CD8-positive, alpha-beta memory T cell (primary cell): ENCODE data around the gene UAP1. TPM values are rescaled to one million over a fixed set of nuclear protein-coding genes. Genes with fewer than 3 reads are reported as not detected.

ENCODE experiments used
- CTCF ChIA-PET: fragments of 350-600 bp; sonication (Branson Sonifier 250); formaldehyde crosslinking; loops from one replicate; lab custom pipeline; 2021; ENCODE audit warnings: antibody characterized with exemption; lab: Charles Lee
- POLR2A ChIA-PET: fragments of 350-600 bp; sonication (Branson Sonifier 250); formaldehyde crosslinking; loops from one replicate; lab custom pipeline; 2021; ENCODE audit warnings: antibody characterized with exemption; lab: Charles Lee
- DNase-seq, 5 donors: peaks; one replicate each; pipeline versions ENCODE4 v3.0.0 to v3.0.0-alpha.2; 2020 to 2022; ENCODE audit warnings: mixed read lengths in 1 of 5
- H3K27ac ChIP-seq: one replicate; pipeline ENCODE4 v1.7.0; 2013; ENCODE audit warnings: low read depth, mild to moderate bottlenecking, low read length, moderate library complexity
- H3K27me3 ChIP-seq: 2 replicates; pipeline ENCODE4 v1.7.0; 2013; ENCODE audit warnings: low read length, mild to moderate bottlenecking; ENCODE audit not compliant: insufficient read depth, poor library complexity, severe bottlenecking
- H3K36me3 ChIP-seq: 2 replicates; pipeline ENCODE4 v1.7.0; 2013; ENCODE audit warnings: mild to moderate bottlenecking, low read length, moderate library complexity; ENCODE audit not compliant: insufficient read depth
- H3K4me1 ChIP-seq: 2 replicates; pipeline ENCODE4 v1.7.0; 2013; ENCODE audit warnings: mild to moderate bottlenecking, low read length, moderate library complexity; ENCODE audit not compliant: insufficient read depth
- H3K4me3 ChIP-seq: 2 replicates; pipeline ENCODE4 v1.7.0; 2013; ENCODE audit warnings: mild to moderate bottlenecking, low read length
- H3K9me3 ChIP-seq: 2 replicates; pipeline ENCODE4 v1.7.0; 2013; ENCODE audit warnings: mild to moderate bottlenecking, low read length
- H3K27ac Mint-ChIP-seq, 8 donors: one replicate each; pipeline ENCODE4 v1.8.0; 2020 to 2021; ENCODE audit warnings: mixed read lengths in 8 of 8, mild to moderate bottlenecking in 6 of 8, inconsistent platforms in 3 of 8, moderate library complexity in 3 of 8
- H3K27me3 Mint-ChIP-seq, 2 donors: one replicate each; pipeline ENCODE4 v1.8.0; 2020 to 2021; ENCODE audit warnings: mixed read lengths in 2 of 2, mild to moderate bottlenecking in 1 of 2, moderate library complexity in 1 of 2
- H3K36me3 Mint-ChIP-seq, 3 donors: one replicate each; pipeline ENCODE4 v1.8.0; 2020 to 2021; ENCODE audit warnings: mixed read lengths in 3 of 3, inconsistent platforms in 1 of 3, mild to moderate bottlenecking in 1 of 3
- H3K4me1 Mint-ChIP-seq, 3 donors: one replicate each; pipeline ENCODE4 v1.8.0; 2020 to 2021; ENCODE audit warnings: mixed read lengths in 3 of 3, inconsistent platforms in 1 of 3, mild to moderate bottlenecking in 1 of 3
- H3K4me3 Mint-ChIP-seq, 7 donors: one replicate each; pipeline ENCODE4 v1.8.0; 2020 to 2021; ENCODE audit warnings: mixed read lengths in 7 of 7, mild to moderate bottlenecking in 6 of 7, moderate library complexity in 4 of 7, inconsistent platforms in 2 of 7
- H3K9me3 Mint-ChIP-seq, 5 donors: one replicate each; pipeline ENCODE4 v1.8.0; 2020 to 2022; ENCODE audit warnings: mixed read lengths in 5 of 5, mild to moderate bottlenecking in 3 of 5, moderate library complexity in 2 of 5, inconsistent platforms in 1 of 5
- polyA plus RNA-seq: library from polyadenylated mRNA; unstranded; fragments of 300-500 nt; fragmentation: Illumina TruSeq; gene quantifications from one replicate; pipeline ENCODE4 v1.2.3, GENCODE V29; 2021
- total RNA-seq, 2 experiments: library from RNA; stranded (reverse); gene quantifications; one replicate each; pipeline ENCODE4 v1.2.3, GENCODE V29; 2021

UAP1 gene
- total and polyA plus RNA-seq, 3 experiments from 2014 or later = 36.6 to 37.9 (median 37.2) TPM

DNA sequence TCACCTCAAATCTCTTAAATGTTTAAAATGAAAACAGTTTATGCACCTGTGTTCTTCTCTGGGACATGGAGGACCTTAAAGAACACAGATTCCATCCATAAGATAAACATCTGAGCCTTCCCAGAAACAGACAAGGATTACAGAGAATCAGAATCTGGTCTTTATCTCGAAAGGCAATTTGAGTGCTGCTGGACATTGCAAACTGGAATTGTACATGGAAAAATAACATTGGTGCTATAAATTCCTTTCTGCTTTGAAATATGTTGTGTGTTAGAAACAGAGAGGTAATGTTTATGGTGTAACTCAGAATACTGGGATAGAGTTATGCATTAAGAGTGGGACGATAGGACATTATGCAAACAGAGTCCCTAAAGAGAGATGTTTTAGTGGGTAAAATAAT is 64.2 kb downstream of the UAP1 start:
- Mint-ChIP-seq H3K4me3 (no peak overlapping the region), H3K9me3 (no peaks in the 10 kb centered on the region), H3K4me1 (peaks cover 0 to 8% (median 2%) of the 10 kb centered on the region in 3 donors), H3K27me3 (peaks cover 0 to 19% of the 10 kb centered on the region in 2 donors), H3K27ac (no peak overlapping the region), H3K36me3 (peaks cover 0 to 10% (median 2%) of the 10 kb centered on the region in 3 donors)
- Histone ChIP-seq H3K4me3 (no peak overlapping the region), H3K27me3 (no peaks in the 10 kb centered on the region), H3K27ac (no peak overlapping the region), H3K9me3 (no peaks in the 10 kb centered on the region), H3K4me1 (no peaks in the 10 kb centered on the region), H3K36me3 (no peaks in the 10 kb centered on the region)
- POLR2A ChIA-PET = no interaction called here
- no peak for DNase-seq
- CTCF ChIA-PET = interaction anchor here (0.9 kb wide), 1 partner anchor 12 kb away, joined by 4 read pairs; no protein-coding TSS in a partner anchor

DNA sequence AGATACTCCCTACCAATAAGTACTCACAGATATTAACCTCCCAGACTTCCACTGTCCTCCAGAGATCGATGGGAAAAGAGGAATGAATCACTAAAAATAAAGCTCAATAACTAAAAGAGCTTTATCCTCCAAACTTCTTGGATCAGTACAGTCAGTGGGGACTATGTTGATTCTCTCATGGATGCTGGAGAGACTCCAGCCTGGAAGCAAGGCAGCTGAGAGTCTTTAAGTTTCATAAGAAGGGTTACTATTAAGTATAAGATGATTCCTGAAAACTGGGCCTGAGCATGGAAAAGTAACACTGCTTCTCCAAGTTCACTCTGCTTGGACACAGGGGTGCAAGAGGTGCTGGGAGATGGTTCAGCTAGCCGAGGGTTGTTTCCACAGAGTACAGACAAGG is 64.6 kb downstream of the UAP1 start:
- Mint-ChIP-seq H3K4me3 (peak overlapping the region in 1 of 7 donors; percentile 56), H3K9me3 (no peaks in the 10 kb centered on the region), H3K27me3 (peaks cover under 1 to 19% of the 10 kb centered on the region in 2 donors), H3K36me3 (peaks cover 0 to 10% (median 2%) of the 10 kb centered on the region in 3 donors), H3K27ac (peak overlapping the region in 1 of 8 donors; percentile 37), H3K4me1 (peaks cover 0 to 8% (median 2%) of the 10 kb centered on the region in 3 donors)
- ChIA-PET POLR2A (no interaction called here), CTCF (interaction anchor here (0.9 kb wide), 1 partner anchor 13 kb away, joined by 4 read pairs; no protein-coding TSS in a partner anchor)
- Histone ChIP-seq H3K9me3 (no peaks in the 10 kb centered on the region), H3K4me3 (no peak overlapping the region), H3K27me3 (no peaks in the 10 kb centered on the region), H3K27ac (no peak overlapping the region), H3K4me1 (no peaks in the 10 kb centered on the region), H3K36me3 (no peaks in the 10 kb centered on the region)
- DNase-seq = no peak

DNA sequence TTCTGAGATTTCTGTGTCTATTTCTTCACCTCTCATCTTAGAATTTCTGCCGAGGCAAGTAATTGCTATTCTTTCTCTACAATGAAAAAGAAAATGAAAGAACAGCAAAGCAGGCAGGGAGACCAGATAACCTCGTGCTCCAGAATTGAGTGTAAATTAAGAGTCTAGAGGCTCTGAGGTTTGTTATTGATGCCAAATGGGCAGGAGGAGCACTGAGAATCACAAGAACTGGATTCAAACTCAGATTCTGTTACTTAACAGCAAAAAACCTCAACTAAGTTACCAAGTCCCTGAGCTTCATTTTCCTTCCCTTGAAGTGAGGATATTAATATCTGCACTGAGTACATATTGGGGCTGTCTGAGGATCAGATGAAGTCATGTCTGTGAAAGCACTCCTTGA is 65.2 kb downstream of the UAP1 start:
- peaks cover 1 to 19% of the 10 kb centered on the region in 2 donors for H3K27me3 Mint-ChIP-seq
- H3K27ac Mint-ChIP-seq = peak overlapping the region in 1 of 8 donors; percentile 2
- Histone ChIP-seq H3K27me3 (no peaks in the 10 kb centered on the region), H3K36me3 (no peaks in the 10 kb centered on the region), H3K9me3 (no peaks in the 10 kb centered on the region), H3K4me3 (no peak overlapping the region), H3K27ac (no peak overlapping the region), H3K4me1 (no peaks in the 10 kb centered on the region)
- no peaks in the 10 kb centered on the region for H3K9me3 Mint-ChIP-seq
- ChIA-PET CTCF (interaction anchor here (0.9 kb wide), 1 partner anchor 13 kb away, joined by 4 read pairs; no protein-coding TSS in a partner anchor), POLR2A (no interaction called here)
- no peak overlapping the region for H3K4me3 Mint-ChIP-seq
- H3K4me1 Mint-ChIP-seq = peaks cover 0 to 8% (median 2%) of the 10 kb centered on the region in 3 donors
- DNase-seq = no peak
- H3K36me3 Mint-ChIP-seq = peaks cover 0 to 10% (median 2%) of the 10 kb centered on the region in 3 donors

DNA sequence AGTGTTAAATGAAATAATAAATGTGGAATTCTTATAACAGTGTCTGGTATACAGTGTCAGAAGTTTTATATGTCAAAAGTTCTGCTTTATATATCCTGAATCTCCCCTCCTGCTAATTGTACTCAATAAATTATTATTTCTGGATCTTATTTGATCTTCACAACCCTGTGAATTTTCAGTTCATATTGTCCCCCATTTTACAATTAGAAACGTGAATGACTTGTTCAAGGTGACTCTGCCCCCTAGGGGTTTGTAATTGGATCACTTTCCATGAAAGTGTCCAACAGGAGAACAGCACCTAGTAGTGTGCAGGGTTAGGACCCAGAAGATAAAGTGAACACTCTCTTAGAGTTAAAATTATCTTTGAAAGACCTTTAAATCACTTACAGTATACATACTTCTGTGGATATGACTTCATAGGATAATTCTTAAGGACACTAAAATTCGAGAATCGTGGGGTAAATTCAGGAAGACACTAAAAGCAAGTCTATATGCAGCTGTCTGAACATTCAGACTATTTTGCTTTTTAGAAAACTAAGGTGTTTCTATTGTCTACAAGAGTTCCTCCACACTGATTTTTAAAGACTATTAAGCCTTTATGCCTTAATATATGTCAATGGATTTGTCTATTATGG is 66.3 kb downstream of the UAP1 start:
- ChIA-PET CTCF (no interaction called here), POLR2A (no interaction called here)
- Histone ChIP-seq H3K27me3 (no peaks in the 10 kb centered on the region), H3K4me1 (no peaks in the 10 kb centered on the region), H3K27ac (no peak overlapping the region), H3K4me3 (no peak overlapping the region), H3K36me3 (no peaks in the 10 kb centered on the region), H3K9me3 (no peaks in the 10 kb centered on the region)
- Mint-ChIP-seq H3K9me3 (no peaks in the 10 kb centered on the region), H3K36me3 (peaks cover 0 to 10% (median 2%) of the 10 kb centered on the region in 3 donors), H3K27ac (no peak overlapping the region), H3K27me3 (peaks cover 3 to 19% of the 10 kb centered on the region in 2 donors), H3K4me1 (peaks cover 0 to 8% (median 2%) of the 10 kb centered on the region in 3 donors), H3K4me3 (no peak overlapping the region)
- no peak for DNase-seq

DNA sequence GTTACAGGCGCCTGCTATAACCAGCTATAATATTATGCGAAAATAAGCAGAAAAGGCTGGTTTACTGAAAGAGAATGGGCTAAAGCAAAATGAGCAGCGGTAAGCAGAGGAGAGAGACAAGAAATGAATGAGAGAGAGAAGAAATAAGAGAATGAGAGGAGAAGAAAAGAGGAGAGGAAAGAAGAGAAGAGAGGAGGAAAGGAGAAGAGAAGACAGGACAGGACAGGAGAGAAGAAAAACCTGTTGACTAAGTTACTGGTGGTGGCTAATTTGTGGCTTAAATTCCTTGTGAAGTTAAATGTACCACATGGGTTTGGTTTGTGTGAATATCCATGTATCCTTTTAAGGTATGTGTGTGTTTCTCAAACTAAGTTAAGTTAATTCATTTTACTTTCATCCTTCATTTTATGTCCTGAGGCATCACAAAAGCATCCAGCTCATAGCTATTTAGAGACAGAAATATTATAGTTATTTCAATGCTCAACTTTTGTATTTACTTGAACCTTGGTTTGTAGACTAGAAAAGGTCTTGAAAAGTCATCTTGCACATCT is 67.6 kb downstream of the UAP1 start:
- Histone ChIP-seq H3K27ac (no peak overlapping the region), H3K9me3 (no peaks in the 10 kb centered on the region), H3K4me1 (no peaks in the 10 kb centered on the region), H3K4me3 (no peak overlapping the region), H3K27me3 (no peaks in the 10 kb centered on the region), H3K36me3 (no peaks in the 10 kb centered on the region)
- H3K36me3 Mint-ChIP-seq = peaks cover 0 to 5% (median 0%) of the 10 kb centered on the region in 3 donors
- peak overlapping the region in 1 of 8 donors; percentile 7 for H3K27ac Mint-ChIP-seq
- H3K4me1 Mint-ChIP-seq = peaks cover 0 to 8% (median 2%) of the 10 kb centered on the region in 3 donors
- H3K4me3 Mint-ChIP-seq = no peak overlapping the region
- no peaks in the 10 kb centered on the region for H3K9me3 Mint-ChIP-seq
- no peak for DNase-seq
- POLR2A ChIA-PET = no interaction called here
- H3K27me3 Mint-ChIP-seq = peaks cover 5 to 12% of the 10 kb centered on the region in 2 donors
- CTCF ChIA-PET = interaction anchor here (0.9 kb wide), 1 partner anchor 15 kb away, joined by 3 read pairs; no protein-coding TSS in a partner anchor

DNA sequence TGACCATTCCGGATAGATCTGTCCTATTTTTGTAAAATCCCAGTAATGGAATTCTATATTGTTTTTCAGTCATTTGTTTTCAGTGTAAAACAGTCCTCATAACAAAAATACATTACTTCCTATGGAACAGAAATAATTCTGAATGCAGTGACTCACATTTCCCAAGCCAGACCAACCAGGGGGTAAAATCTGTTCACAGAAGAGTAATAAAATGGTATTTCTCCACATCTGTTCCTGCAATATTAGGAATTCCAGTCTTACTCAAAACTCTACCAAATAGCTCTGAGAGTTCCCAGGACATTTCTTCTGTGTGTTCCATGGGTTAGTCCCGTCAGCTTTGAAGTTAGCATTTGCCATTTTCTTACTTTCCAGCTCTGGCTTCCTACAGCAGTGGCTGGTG is 68.1 kb downstream of the UAP1 start:
- Mint-ChIP-seq H3K27ac (no peak overlapping the region), H3K36me3 (peaks cover 0 to under 1% (median 0%) of the 10 kb centered on the region in 3 donors), H3K27me3 (peaks cover 5 to 7% of the 10 kb centered on the region in 2 donors), H3K4me1 (peaks cover 0 to 8% (median 2%) of the 10 kb centered on the region in 3 donors), H3K9me3 (no peaks in the 10 kb centered on the region), H3K4me3 (no peak overlapping the region)
- Histone ChIP-seq H3K4me1 (no peaks in the 10 kb centered on the region), H3K27ac (no peak overlapping the region), H3K36me3 (no peaks in the 10 kb centered on the region), H3K9me3 (no peaks in the 10 kb centered on the region), H3K27me3 (no peaks in the 10 kb centered on the region), H3K4me3 (no peak overlapping the region)
- ChIA-PET CTCF (no interaction called here), POLR2A (no interaction called here)
- no peak for DNase-seq

DNA sequence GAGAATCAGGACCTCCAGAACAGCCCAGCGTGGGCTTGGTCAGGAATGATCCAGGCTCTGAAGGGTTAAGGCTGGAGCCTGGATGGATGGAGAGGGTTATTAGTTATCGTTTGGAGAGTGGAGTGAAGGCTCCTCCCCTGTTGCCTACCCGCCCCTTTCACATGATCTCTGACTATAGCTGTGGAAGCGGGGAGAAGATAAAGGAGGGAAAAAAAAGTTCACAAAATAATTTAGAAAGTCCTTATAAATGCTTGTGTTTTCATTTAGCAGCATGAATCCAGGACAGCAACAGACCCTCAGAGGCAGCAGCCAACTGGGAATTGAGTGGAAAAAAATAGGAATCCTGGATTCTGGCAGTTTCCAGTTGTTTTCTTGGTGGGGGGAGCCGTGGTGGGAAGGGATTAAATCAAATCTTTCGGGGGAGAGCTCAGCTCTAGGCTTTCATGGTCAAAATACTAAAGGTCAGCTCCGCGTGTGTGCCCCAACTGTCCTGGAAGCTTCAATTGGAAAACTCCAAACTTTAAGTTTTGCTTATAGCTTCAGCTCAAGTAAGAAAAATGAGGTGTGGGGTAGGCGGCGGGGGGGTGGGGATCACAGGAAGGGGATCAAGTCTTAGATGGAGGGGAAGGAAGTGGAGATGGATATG is 70.1 kb downstream of the UAP1 start:
- Mint-ChIP-seq H3K27ac (peak overlapping the region in 1 of 8 donors; percentile 23), H3K4me1 (peaks cover 0 to 5% (median 0%) of the 10 kb centered on the region in 3 donors), H3K9me3 (no peaks in the 10 kb centered on the region), H3K4me3 (no peak overlapping the region), H3K36me3 (no peaks in the 10 kb centered on the region), H3K27me3 (peaks cover 5 to 7% of the 10 kb centered on the region in 2 donors)
- DNase-seq = no peak
- Histone ChIP-seq H3K27ac (no peak overlapping the region), H3K36me3 (no peaks in the 10 kb centered on the region), H3K27me3 (no peaks in the 10 kb centered on the region), H3K9me3 (no peaks in the 10 kb centered on the region), H3K4me3 (no peak overlapping the region), H3K4me1 (no peaks in the 10 kb centered on the region)
- CTCF ChIA-PET = no interaction called here
- POLR2A ChIA-PET = no interaction called here

DNA sequence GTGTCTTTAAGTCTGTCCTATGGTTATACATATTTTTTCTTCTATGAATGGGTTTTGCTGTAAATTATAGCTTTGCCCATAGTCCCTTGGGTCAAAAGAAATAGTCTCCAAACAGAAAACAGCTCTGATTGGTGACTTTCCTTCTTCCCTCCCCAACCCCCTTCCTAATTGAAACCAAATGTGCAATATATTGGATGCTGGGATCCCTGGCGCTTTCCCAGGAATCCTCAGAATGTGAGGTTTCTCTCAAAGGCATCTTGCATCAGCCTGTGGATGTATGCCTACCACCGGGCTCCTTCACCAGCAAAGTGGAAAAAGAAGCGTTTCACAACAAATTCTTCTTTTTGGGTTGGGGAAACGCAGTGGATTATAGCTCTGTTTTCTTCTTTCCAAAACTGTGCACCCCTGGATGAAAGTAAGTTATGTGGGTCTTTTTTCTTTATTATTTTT is 70.7 kb downstream of the UAP1 start, which contains the start of gene DDR2:
DDR2 (plus strand) TSS at position 248 of the 450 bp plus-strand sequence. CDS start 86,600 bp downstream, outside the sequence.
- H3K27ac ChIP-seq = no peak within 1 kb of the TSS
- POLR2A ChIA-PET = no interaction called here
- peaks cover 5 to 7% of the 10 kb centered on the region in 2 donors for H3K27me3 Mint-ChIP-seq
- no peak within 1 kb of the TSS for H3K4me3 ChIP-seq
- H3K4me1 Mint-ChIP-seq = no peaks in the 10 kb centered on the region
- no peak within 1 kb of the TSS for H3K4me3 Mint-ChIP-seq
- no peaks in the 10 kb centered on the region for H3K4me1 ChIP-seq
- H3K27me3 ChIP-seq = no peaks in the 10 kb centered on the region
- no peaks in the 10 kb centered on the region for H3K9me3 Mint-ChIP-seq
- CTCF ChIA-PET = no interaction called here
- DNase-seq = no peak
- H3K27ac Mint-ChIP-seq = peak within 1 kb of the TSS in 2 of 8 donors; percentile 23 to 74
- no peaks in the 10 kb centered on the region for H3K9me3 ChIP-seq
- H3K36me3 ChIP-seq = no peaks in the 10 kb centered on the region
- H3K36me3 Mint-ChIP-seq = no peaks in the 10 kb centered on the region
